Karpas-422 (cell line): ENCODE measurements around the gene ZMYM2. TPM values are rescaled to one million over a fixed set of nuclear protein-coding genes. Genes with fewer than 3 reads are reported as not detected.
"Not testable (repeated sequence)": the region's sequence is repeated elsewhere in the genome, so short reads cannot be mapped to it uniquely, and the experiment has no call there.

Experiments used
- DNase-seq: peaks from one replicate; pipeline ENCODE4 v3.0.0-alpha.2; 2015
- H2AFZ ChIP-seq: fragments of 200-600 bp; sonication (generic); 2 replicates; pipeline ENCODE4 v1.6.1; 2014; ENCODE audit warnings: antibody characterized with exemption, low read length, mixed read lengths
- H3K27ac ChIP-seq: fragments of 200-600 bp; sonication (generic); 2 replicates; pipeline ENCODE4 v1.5.1; 2014; ENCODE audit warnings: mild to moderate bottlenecking, low read length, moderate library complexity
- H3K27me3 ChIP-seq: fragments of 200-600 bp; sonication (generic); 2 replicates; pipeline ENCODE4 v1.6.1; 2014; ENCODE audit warnings: low read length, mixed read lengths
- H3K36me3 ChIP-seq: fragments of 200-600 bp; sonication (generic); 2 replicates; pipeline ENCODE4 v1.6.1; 2014; ENCODE audit warnings: low read length, mixed read lengths; ENCODE audit not compliant: insufficient read depth
- H3K4me1 ChIP-seq: fragments of 200-600 bp; sonication (generic); 2 replicates; pipeline ENCODE4 v1.6.1; 2014; ENCODE audit warnings: mild to moderate bottlenecking, low read length, mixed read lengths
- H3K4me2 ChIP-seq: fragments of 200-600 bp; sonication (generic); 2 replicates; pipeline ENCODE4 v1.6.1; 2014; ENCODE audit warnings: low read length, low read depth, mild to moderate bottlenecking; ENCODE audit not compliant: poor library complexity, severe bottlenecking
- H3K4me3 ChIP-seq: fragments of 200-600 bp; sonication (generic); 2 replicates; pipeline ENCODE4 v1.5.1; 2014; ENCODE audit warnings: mild to moderate bottlenecking, antibody characterized with exemption, low read length, mixed read lengths
- H3K79me2 ChIP-seq: fragments of 200-600 bp; sonication (generic); 2 replicates; pipeline ENCODE4 v1.6.1; 2014; ENCODE audit warnings: mild to moderate bottlenecking, low read length, mixed read lengths
- H3K9ac ChIP-seq: fragments of 200-600 bp; sonication (generic); 2 replicates; pipeline ENCODE4 v1.6.0; 2014; ENCODE audit warnings: low read length
- H3K9me2 ChIP-seq: fragments of 200-600 bp; sonication (generic), shearing (Covaris generic); replicated peaks from 2 replicates; pipeline ENCODE4 v1.6.0; 2014; ENCODE audit warnings: mild to moderate bottlenecking, low read length, moderate library complexity; ENCODE audit not compliant: insufficient read depth
- H3K9me3 ChIP-seq: fragments of 300-700, 200-600 bp; sonication (generic); 2 replicates; pipeline ENCODE4 v1.6.1; 2014; ENCODE audit warnings: low read length, mixed read lengths
- H4K20me1 ChIP-seq: fragments of 200-600 bp; sonication (generic); 2 replicates; pipeline ENCODE4 v1.6.1; 2014; ENCODE audit warnings: mild to moderate bottlenecking, antibody characterized with exemption, low read length, low read depth; ENCODE audit not compliant: insufficient read depth
- total RNA-seq: library from RNA; depleted of rRNA; stranded (reverse); fragments of >200 nt; shearing (Covaris generic); gene quantifications from 2 replicates; pipeline ENCODE4 v1.2.3, GENCODE V29; 2014; ENCODE audit warnings: low replicate concordance

The ZMYM2 gene
- total RNA-seq, 1 experiment from 2014 or later: 148 TPM

GRCh38 chr13:19974498-19975009, 16.0 kb downstream of the ZMYM2 start:
- peaks cover 67% of the 10 kb centered on the region for H3K36me3 ChIP-seq
- not testable (repeated sequence) for H3K27ac ChIP-seq, H2AFZ ChIP-seq, H3K9me3 ChIP-seq, H3K27me3 ChIP-seq, H3K9ac ChIP-seq, DNase-seq, H3K4me3 ChIP-seq, H3K4me1 ChIP-seq, H3K4me2 ChIP-seq, H3K9me2 ChIP-seq
- peaks cover 25% of the 10 kb centered on the region for H4K20me1 ChIP-seq
- H3K79me2 ChIP-seq: peaks cover 93% of the 10 kb centered on the region

GRCh38 chr13:19978831-19979437, 20.4 kb downstream of the ZMYM2 start:
- H3K36me3 ChIP-seq: peaks cover 44% of the 10 kb centered on the region
- H3K27ac ChIP-seq: no peak overlapping the region
- peaks cover 93% of the 10 kb centered on the region for H3K79me2 ChIP-seq
- H3K9me3 ChIP-seq: no peaks in the 10 kb centered on the region
- H3K9me2 ChIP-seq: no peaks in the 10 kb centered on the region
- no peak overlapping the region for H3K4me2 ChIP-seq
- H2AFZ ChIP-seq: no peak overlapping the region
- no peak overlapping the region for H3K9ac ChIP-seq
- H3K27me3 ChIP-seq: no peaks in the 10 kb centered on the region
- H3K4me1 ChIP-seq: peaks cover 26% of the 10 kb centered on the region
- DNase-seq: no peak
- H4K20me1 ChIP-seq: peaks cover 31% of the 10 kb centered on the region
- H3K4me3 ChIP-seq: no peak overlapping the region

GRCh38 chr13:19981685-19982238, 23.2 kb downstream of the ZMYM2 start:
- Histone ChIP-seq H2AFZ (no peak overlapping the region), H3K27ac (no peak overlapping the region), H3K4me1 (peaks cover 38% of the 10 kb centered on the region), H3K4me3 (no peak overlapping the region), H3K4me2 (no peak overlapping the region), H3K27me3 (no peaks in the 10 kb centered on the region), H3K79me2 (peaks cover 93% of the 10 kb centered on the region), H4K20me1 (peaks cover 42% of the 10 kb centered on the region), H3K9me2 (no peaks in the 10 kb centered on the region), H3K9ac (no peak overlapping the region), H3K36me3 (peaks cover 33% of the 10 kb centered on the region), H3K9me3 (no peaks in the 10 kb centered on the region)
- DNase-seq: no peak

- Histone ChIP-seq H3K4me2 (no peak overlapping the region), H2AFZ (no peak overlapping the region), H3K4me3 (no peak overlapping the region), H3K27ac (no peak overlapping the region), H3K9me2 (no peaks in the 10 kb centered on the region), H3K9ac (no peak overlapping the region), H3K79me2 (peaks cover 93% of the 10 kb centered on the region), H3K4me1 (peaks cover 38% of the 10 kb centered on the region), H4K20me1 (peaks cover 38% of the 10 kb centered on the region), H3K9me3 (no peaks in the 10 kb centered on the region), H3K36me3 (peaks cover 29% of the 10 kb centered on the region; the same call in 1 of the 2 replicates), H3K27me3 (no peaks in the 10 kb centered on the region)
- no peak for DNase-seq
Observed at GRCh38 chr13:19982447-19983043, 24.0 kb downstream of the ZMYM2 start.

GRCh38 chr13:19984430-19985218, 26.1 kb downstream of the ZMYM2 start:
- H3K9me3 ChIP-seq: no peaks in the 10 kb centered on the region
- H4K20me1 ChIP-seq: peaks cover 33% of the 10 kb centered on the region
- peak overlapping the region; percentile 12 for H3K27ac ChIP-seq
- no peak overlapping the region for H3K9ac ChIP-seq
- H3K9me2 ChIP-seq: no peaks in the 10 kb centered on the region
- H2AFZ ChIP-seq: no peak overlapping the region
- H3K4me3 ChIP-seq: no peak overlapping the region
- peaks cover 97% of the 10 kb centered on the region for H3K79me2 ChIP-seq
- peak; percentile 81 for DNase-seq
- H3K27me3 ChIP-seq: no peaks in the 10 kb centered on the region
- H3K4me1 ChIP-seq: peaks cover 38% of the 10 kb centered on the region
- H3K4me2 ChIP-seq: peak overlapping the region; percentile 42
- H3K36me3 ChIP-seq: peaks cover 17% of the 10 kb centered on the region; the same call in 1 of the 2 replicates

- no peaks in the 10 kb centered on the region for H3K9me3 ChIP-seq
- no peaks in the 10 kb centered on the region for H3K27me3 ChIP-seq
- H4K20me1 ChIP-seq: peaks cover 38% of the 10 kb centered on the region
- no peak for DNase-seq
- no peaks in the 10 kb centered on the region for H3K9me2 ChIP-seq
- H3K4me2 ChIP-seq: no peak overlapping the region
- H3K36me3 ChIP-seq: peaks cover 21% of the 10 kb centered on the region; the same call in 1 of the 2 replicates
- H3K79me2 ChIP-seq: peaks cover 98% of the 10 kb centered on the region
- H2AFZ ChIP-seq: no peak overlapping the region
- H3K9ac ChIP-seq: no peak overlapping the region
- H3K4me3 ChIP-seq: no peak overlapping the region
- peak overlapping the region; percentile 7; the same call in 1 of the 2 replicates for H3K27ac ChIP-seq
- peaks cover 38% of the 10 kb centered on the region for H3K4me1 ChIP-seq
Observed at GRCh38 chr13:19985219-19985556, 26.7 kb downstream of the ZMYM2 start.

GRCh38 chr13:19991531-19991930, 33.0 kb downstream of the ZMYM2 start:
- Histone ChIP-seq H2AFZ (no peak overlapping the region), H3K27me3 (no peaks in the 10 kb centered on the region), H3K4me2 (no peak overlapping the region), H3K9me3 (no peaks in the 10 kb centered on the region), H3K79me2 (peaks cover 100% of the 10 kb centered on the region), H3K4me1 (no peaks in the 10 kb centered on the region), H3K27ac (no peak overlapping the region), H3K4me3 (no peak overlapping the region), H3K9me2 (no peaks in the 10 kb centered on the region), H4K20me1 (peaks cover 35% of the 10 kb centered on the region), H3K9ac (no peak overlapping the region), H3K36me3 (peaks cover 46% of the 10 kb centered on the region)
- no peak for DNase-seq

- Histone ChIP-seq H3K79me2 (peaks cover 100% of the 10 kb centered on the region), H3K27me3 (no peaks in the 10 kb centered on the region), H3K4me2 (no peak overlapping the region), H3K4me1 (no peaks in the 10 kb centered on the region), H3K9me2 (no peaks in the 10 kb centered on the region), H3K9ac (no peak overlapping the region), H4K20me1 (peaks cover 47% of the 10 kb centered on the region), H2AFZ (no peak overlapping the region), H3K27ac (no peak overlapping the region), H3K36me3 (peaks cover 58% of the 10 kb centered on the region), H3K9me3 (no peaks in the 10 kb centered on the region), H3K4me3 (no peak overlapping the region)
- no peak for DNase-seq
Observed at GRCh38 chr13:19993024-19993423, 34.5 kb downstream of the ZMYM2 start.
